Natural killer cell treated with Interleukin-12 subunit alpha and Interleukin-12 subunit beta and Interleukin-15 and Interleukin-18, amount 100 ng/mL, for 72 hours (primary cell): Measurements from ENCODE around the gene USP31. TPM values are rescaled to one million over a fixed set of nuclear protein-coding genes. Genes with fewer than 3 reads are reported as not detected.
"Not testable (repeated sequence)": the region's sequence is repeated elsewhere in the genome, so short reads cannot be mapped to it uniquely, and the experiment has no call there.

ENCODE experiments used
- ATAC-seq, 2 donors: fragments of 150-1000 bp; cut with Tn5 transposase in 1 of 2; sonication (Bioruptor Pico), chemical (Tn5 transposase) in 1 of 2; 2 replicates each; pipeline ENCODE4 v1.10.0; 2021
- DNase-seq: peaks from one replicate; pipeline ENCODE4 v3.0.0; 2022; ENCODE audit warnings: low spot score
- H3K27ac Mint-ChIP-seq, 2 donors: 1 replicate in 1 of 2; 2 replicates in 1 of 2; pipeline ENCODE4 v1.8.0; 2022; ENCODE audit warnings: mixed read lengths in 2 of 2, mild to moderate bottlenecking in 1 of 2, moderate library complexity in 1 of 2
- H3K27me3 Mint-ChIP-seq, 2 donors: 1 replicate in 1 of 2; 2 replicates in 1 of 2; pipeline ENCODE4 v1.8.0; 2022; ENCODE audit warnings: mixed read lengths in 2 of 2
- H3K36me3 Mint-ChIP-seq: one replicate; pipeline ENCODE4 v1.8.0; 2022; ENCODE audit warnings: mixed read lengths
- H3K4me1 Mint-ChIP-seq, 2 donors: 1 replicate in 1 of 2; 2 replicates in 1 of 2; pipeline ENCODE4 v1.8.0; 2022; ENCODE audit warnings: low read depth in 2 of 2, mixed read lengths in 2 of 2, mild to moderate bottlenecking in 1 of 2
- H3K4me3 Mint-ChIP-seq: one replicate; pipeline ENCODE4 v1.8.0; 2022; ENCODE audit warnings: mixed read lengths
- H3K9me3 Mint-ChIP-seq: 2 replicates; pipeline ENCODE4 v1.8.0; 2022; ENCODE audit warnings: mixed read lengths
- total RNA-seq, 2 donors: library from RNA; stranded (reverse); gene quantifications; one replicate each; pipeline ENCODE4 v1.2.3, GENCODE V29; 2022

The USP31 gene
- total RNA-seq, 2 donors from 2014 or later, result 5.7 to 16.6 TPM

- peak overlapping the region; percentile 18 to 77 for H3K27ac Mint-ChIP-seq
- peaks cover 16 to 20% of the 10 kb centered on the region in 2 donors for H3K4me1 Mint-ChIP-seq
- DNase-seq (no peak), ATAC-seq (no peak)
- no peaks in the 10 kb centered on the region for H3K9me3 Mint-ChIP-seq
- peaks cover 0 to 3% of the 10 kb centered on the region in 2 donors for H3K27me3 Mint-ChIP-seq
- H3K36me3 Mint-ChIP-seq, result no peaks in the 10 kb centered on the region
- H3K4me3 Mint-ChIP-seq, result peak overlapping the region; percentile 96
These were observed 1.1 kb downstream of the USP31 start for GRCh38 chr16:23148166-23148512.

DNA sequence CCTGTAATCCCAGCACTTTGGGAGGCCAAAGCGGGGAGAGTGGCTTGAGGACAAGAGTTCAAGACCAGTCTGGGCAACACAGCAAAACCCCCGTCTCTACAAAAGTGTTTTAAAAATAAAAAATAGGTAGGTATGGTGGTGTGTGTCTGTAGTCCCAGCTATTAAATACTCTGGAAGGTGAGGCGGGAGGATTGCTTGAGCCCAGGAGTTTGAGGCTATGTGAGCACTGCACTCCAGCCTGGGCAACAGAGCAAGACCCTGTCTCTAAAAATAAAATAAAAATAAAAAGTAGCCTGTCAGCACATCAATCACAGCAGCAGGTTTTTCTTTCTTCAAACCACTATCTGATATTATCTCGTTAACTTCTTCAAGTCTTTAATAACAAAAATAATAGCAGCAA is 1.6 kb downstream of the USP31 start:
- no peaks in the 10 kb centered on the region for H3K36me3 Mint-ChIP-seq
- peaks cover 0 to 2% of the 10 kb centered on the region in 2 donors for H3K27me3 Mint-ChIP-seq
- no peak for ATAC-seq
- H3K4me3 Mint-ChIP-seq, result peak overlapping the region; percentile 96
- no peaks in the 10 kb centered on the region for H3K9me3 Mint-ChIP-seq
- peak overlapping the region; percentile 18 to 77 for H3K27ac Mint-ChIP-seq
- DNase-seq, result no peak
- H3K4me1 Mint-ChIP-seq, result peaks cover 16 to 20% of the 10 kb centered on the region in 2 donors

GRCh38 chr16:23146877-23147601 is 2.2 kb downstream of the USP31 start:
- peaks cover 16 to 20% of the 10 kb centered on the region in 2 donors for H3K4me1 Mint-ChIP-seq
- H3K4me3 Mint-ChIP-seq, result peak overlapping the region; percentile 13
- no peak overlapping the region for H3K27ac Mint-ChIP-seq
- ATAC-seq (no peak), DNase-seq (no peak)
- H3K9me3 Mint-ChIP-seq, result no peaks in the 10 kb centered on the region
- H3K27me3 Mint-ChIP-seq, result no peaks in the 10 kb centered on the region
- no peaks in the 10 kb centered on the region for H3K36me3 Mint-ChIP-seq

GRCh38 chr16:23145608-23146007 is 3.6 kb downstream of the USP31 start:
- Mint-ChIP-seq H3K4me1 (peaks cover 16 to 20% of the 10 kb centered on the region in 2 donors), H3K4me3 (no peak overlapping the region), H3K9me3 (no peaks in the 10 kb centered on the region), H3K27ac (no peak overlapping the region), H3K36me3 (no peaks in the 10 kb centered on the region), H3K27me3 (no peaks in the 10 kb centered on the region)
- DNase-seq, result no peak
- ATAC-seq, result no peak

GRCh38 chr16:23145186-23145585 is 4.1 kb downstream of the USP31 start:
- Mint-ChIP-seq H3K4me3 (no peak overlapping the region), H3K27ac (no peak overlapping the region), H3K9me3 (no peaks in the 10 kb centered on the region), H3K4me1 (peaks cover 16 to 20% of the 10 kb centered on the region in 2 donors), H3K27me3 (no peaks in the 10 kb centered on the region), H3K36me3 (no peaks in the 10 kb centered on the region)
- ATAC-seq (no peak), DNase-seq (no peak)

DNA sequence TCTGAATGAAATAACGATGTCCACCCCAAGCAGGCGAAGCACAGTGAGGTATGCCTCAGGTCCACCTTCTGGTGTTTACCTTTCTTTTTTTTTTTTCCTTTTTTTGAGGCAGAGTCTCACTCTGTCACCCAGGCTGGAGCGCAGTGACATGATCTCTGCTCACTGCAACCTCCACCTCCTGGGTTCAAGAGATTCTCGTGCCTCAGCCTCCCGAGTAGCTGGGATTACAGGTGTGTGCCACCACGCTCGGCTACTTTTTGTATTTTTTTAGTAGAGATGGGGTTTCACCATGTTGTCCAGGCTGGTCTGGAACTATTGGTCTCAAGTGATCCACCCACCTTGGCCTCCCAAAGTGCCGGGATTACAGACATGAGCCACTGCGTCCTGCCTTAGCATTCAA is 4.9 kb downstream of the USP31 start:
- DNase-seq, ATAC-seq, H3K36me3 Mint-ChIP-seq, H3K9me3 Mint-ChIP-seq, H3K27me3 Mint-ChIP-seq, H3K27ac Mint-ChIP-seq, H3K4me3 Mint-ChIP-seq: not testable (repeated sequence)
- peaks cover 9 to 13% of the 10 kb centered on the region in 2 donors for H3K4me1 Mint-ChIP-seq

DNA sequence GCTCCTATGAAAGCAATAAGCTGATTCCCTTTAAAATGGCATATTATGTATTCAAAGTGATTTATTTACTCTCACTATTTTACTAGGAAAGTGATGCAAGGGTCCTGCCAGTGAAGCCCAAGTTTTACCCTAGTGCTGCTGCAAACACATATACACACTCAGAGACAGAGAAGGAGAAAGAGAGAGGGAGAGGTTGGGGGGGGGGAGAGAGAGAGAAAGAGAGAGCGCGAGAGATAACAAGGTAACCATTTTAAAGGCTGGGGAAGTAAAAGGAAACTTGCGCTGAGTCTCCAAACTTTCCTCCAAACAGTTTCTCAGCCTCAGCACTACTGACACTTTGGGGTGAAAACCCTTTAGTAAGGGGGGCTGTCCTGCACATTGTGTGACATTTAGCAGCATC is 5.9 kb downstream of the USP31 start:
- Mint-ChIP-seq H3K27ac (no peak overlapping the region), H3K4me3 (no peak overlapping the region), H3K36me3 (no peaks in the 10 kb centered on the region), H3K4me1 (peaks cover 8 to 13% of the 10 kb centered on the region in 2 donors), H3K27me3 (no peaks in the 10 kb centered on the region), H3K9me3 (no peaks in the 10 kb centered on the region)
- ATAC-seq (no peak), DNase-seq (no peak)

DNA sequence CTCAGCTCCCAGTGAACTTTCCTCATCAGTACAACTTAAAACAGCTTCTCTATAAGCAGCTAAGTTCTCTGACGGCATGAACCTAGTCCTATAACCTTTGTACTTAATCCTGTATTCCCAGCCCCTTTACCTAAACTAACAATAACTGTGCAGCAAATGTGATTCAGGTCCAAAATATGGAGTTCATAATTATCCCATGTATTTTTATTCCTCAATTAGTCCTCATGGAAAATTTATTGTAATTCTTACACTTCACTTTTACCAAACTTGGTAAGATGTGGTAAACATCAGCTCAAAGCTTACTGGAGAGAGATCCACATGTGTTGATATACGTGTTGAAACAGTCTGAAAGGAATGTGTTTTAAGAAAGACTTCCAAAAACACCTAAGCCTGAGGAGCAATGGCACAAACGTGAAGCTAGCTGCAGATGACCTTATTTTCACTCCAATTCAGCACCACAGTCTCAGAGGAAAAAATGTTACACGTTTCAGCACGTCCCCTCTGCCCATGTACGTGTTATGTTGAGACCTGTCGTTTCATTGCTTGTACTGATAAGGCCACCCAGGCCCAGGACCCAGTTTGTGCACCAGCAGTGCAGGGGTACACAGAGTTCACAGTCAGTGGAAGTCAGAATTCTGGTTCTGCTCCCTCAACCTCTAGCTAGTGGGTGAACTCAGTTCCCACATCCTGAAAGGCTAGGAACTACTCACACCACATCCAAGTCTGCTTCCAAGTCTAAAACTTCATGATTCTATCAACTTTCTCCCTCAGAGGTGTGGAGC is 7.1 kb downstream of the USP31 start:
- no peak overlapping the region for H3K4me3 Mint-ChIP-seq
- H3K9me3 Mint-ChIP-seq, result no peaks in the 10 kb centered on the region
- H3K36me3 Mint-ChIP-seq, result peaks cover 8% of the 10 kb centered on the region
- no peak overlapping the region for H3K27ac Mint-ChIP-seq
- no peaks in the 10 kb centered on the region for H3K27me3 Mint-ChIP-seq
- H3K4me1 Mint-ChIP-seq, result peaks cover 4 to 8% of the 10 kb centered on the region in 2 donors
- no peak for DNase-seq
- no peak for ATAC-seq

- H3K9me3 Mint-ChIP-seq, result no peaks in the 10 kb centered on the region
- no peak overlapping the region for H3K27ac Mint-ChIP-seq
- peaks cover 8% of the 10 kb centered on the region for H3K36me3 Mint-ChIP-seq
- no peak overlapping the region for H3K4me3 Mint-ChIP-seq
- DNase-seq (no peak), ATAC-seq (no peak)
- H3K4me1 Mint-ChIP-seq, result peaks cover 4 to 8% of the 10 kb centered on the region in 2 donors
- no peaks in the 10 kb centered on the region for H3K27me3 Mint-ChIP-seq
These were observed 7.8 kb downstream of the USP31 start for GRCh38 chr16:23141500-23141899.

DNA sequence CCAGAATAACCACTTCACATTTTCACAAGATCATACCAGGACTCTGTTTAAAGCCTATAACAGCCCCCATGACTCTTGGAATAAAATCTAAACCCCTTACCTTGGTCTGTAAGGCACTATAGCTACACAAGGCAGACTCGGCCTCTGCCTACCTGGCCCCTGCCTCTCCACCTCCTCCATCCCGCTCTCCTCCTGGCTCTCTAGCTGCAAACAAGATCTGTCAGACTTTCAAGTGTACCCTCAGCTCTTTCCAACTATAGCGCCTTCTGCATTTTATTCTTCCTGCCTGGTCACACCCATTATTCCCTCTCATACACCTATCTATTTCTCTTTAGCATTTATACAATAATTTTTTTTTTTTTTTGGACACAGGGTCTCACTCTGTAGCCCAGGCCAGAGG is 8.2 kb downstream of the USP31 start:
- no peaks in the 10 kb centered on the region for H3K27me3 Mint-ChIP-seq
- ATAC-seq (no peak), DNase-seq (no peak)
- H3K36me3 Mint-ChIP-seq, result peaks cover 10% of the 10 kb centered on the region
- H3K4me3 Mint-ChIP-seq, result no peak overlapping the region
- no peak overlapping the region for H3K27ac Mint-ChIP-seq
- peaks cover 4 to 8% of the 10 kb centered on the region in 2 donors for H3K4me1 Mint-ChIP-seq
- H3K9me3 Mint-ChIP-seq, result peaks cover 1% of the 10 kb centered on the region

- Mint-ChIP-seq H3K27ac (no peak overlapping the region), H3K4me3 (no peak overlapping the region)
These were observed 9.1 kb downstream of the USP31 start for GRCh38 chr16:23140107-23140506.

DNA sequence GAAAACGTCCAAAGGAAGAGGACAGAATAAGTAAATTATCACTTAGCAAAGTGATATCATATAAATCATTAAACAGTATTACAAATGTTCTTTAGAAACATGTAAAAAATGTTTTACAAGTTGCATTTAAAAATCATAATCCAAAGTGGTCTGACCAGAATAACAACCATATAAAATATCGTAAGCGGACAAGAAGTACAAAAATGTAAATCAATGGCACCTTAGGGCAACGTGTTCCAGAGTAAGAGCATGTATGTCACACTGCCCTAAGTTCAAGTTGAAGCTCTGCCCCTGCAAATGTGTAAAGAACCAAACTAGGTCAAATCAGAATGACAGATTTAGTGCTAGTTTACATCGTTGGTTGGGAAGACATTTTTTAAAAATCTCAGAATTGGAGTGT is 11.4 kb downstream of the USP31 start:
- no peak overlapping the region for H3K4me3 Mint-ChIP-seq
- ATAC-seq, result no peak

More at GRCh38 chr16:23140107-23140506, 9.1 kb downstream of the USP31 start:
- H3K4me1 Mint-ChIP-seq, result peaks cover 2 to 3% of the 10 kb centered on the region in 2 donors
- no peaks in the 10 kb centered on the region for H3K27me3 Mint-ChIP-seq
- H3K36me3 Mint-ChIP-seq, result peaks cover 15% of the 10 kb centered on the region
- peaks cover 4% of the 10 kb centered on the region for H3K9me3 Mint-ChIP-seq
- no peak for ATAC-seq
- DNase-seq, result no peak

GRCh38 chr16:23137256-23137655 is 12.0 kb downstream of the USP31 start:
- peaks cover 4% of the 10 kb centered on the region for H3K9me3 Mint-ChIP-seq
- DNase-seq (no peak), ATAC-seq (no peak)
- peaks cover 0 to 6% of the 10 kb centered on the region in 2 donors for H3K27me3 Mint-ChIP-seq
- H3K36me3 Mint-ChIP-seq, result peaks cover 15% of the 10 kb centered on the region
- no peak overlapping the region for H3K27ac Mint-ChIP-seq
- no peak overlapping the region for H3K4me3 Mint-ChIP-seq
- peaks cover 3 to 9% of the 10 kb centered on the region in 2 donors for H3K4me1 Mint-ChIP-seq

More for the DNA sequence above, 11.4 kb downstream of the USP31 start:
- peaks cover under 1 to 9% of the 10 kb centered on the region in 2 donors for H3K4me1 Mint-ChIP-seq
- no peak for DNase-seq
- peaks cover 15% of the 10 kb centered on the region for H3K36me3 Mint-ChIP-seq
- peaks cover 4% of the 10 kb centered on the region for H3K9me3 Mint-ChIP-seq
- H3K27ac Mint-ChIP-seq, result no peak overlapping the region
- peaks cover 0 to 3% of the 10 kb centered on the region in 2 donors for H3K27me3 Mint-ChIP-seq

- peaks cover 7 to 13% of the 10 kb centered on the region in 2 donors for H3K4me1 Mint-ChIP-seq
- DNase-seq, result no peak
- no peak overlapping the region for H3K27ac Mint-ChIP-seq
- no peak overlapping the region for H3K4me3 Mint-ChIP-seq
- ATAC-seq, result no peak
- peaks cover 0 to 9% of the 10 kb centered on the region in 2 donors for H3K27me3 Mint-ChIP-seq
- H3K36me3 Mint-ChIP-seq, result peaks cover 15% of the 10 kb centered on the region
- H3K9me3 Mint-ChIP-seq, result peaks cover 4% of the 10 kb centered on the region
These were observed 15.0 kb downstream of the USP31 start for GRCh38 chr16:23134274-23134673.
